Measurements from ENCODE around the gene C10orf95.
A peak's percentile ranks its signal among the peaks of the same experiment; 100 is the strongest.

The C10orf95 gene

DNA sequence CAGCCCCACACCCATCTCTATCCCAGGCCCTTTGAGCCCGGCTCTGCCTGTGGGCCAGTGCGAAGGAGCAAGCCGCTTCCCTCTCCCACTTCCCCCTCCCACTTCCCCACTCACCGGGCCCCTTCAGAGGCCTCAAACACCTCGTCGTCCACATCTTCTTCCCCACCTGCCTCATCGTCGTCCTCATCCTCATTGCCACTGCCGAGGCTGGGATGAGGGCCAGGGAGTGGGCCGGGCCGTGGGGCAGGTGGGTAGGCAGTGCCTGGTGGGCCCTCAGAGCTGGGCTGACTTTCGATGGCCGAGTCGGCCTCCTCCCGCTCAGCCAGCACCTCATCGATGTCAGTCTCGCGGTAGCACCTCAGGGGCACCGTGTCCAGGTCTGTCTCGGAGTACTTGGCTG is 36.6 kb downstream of the C10orf95 start:
- peak in 2 of 4 experiments; percentile 42 to 43 for DNase-seq

DNA sequence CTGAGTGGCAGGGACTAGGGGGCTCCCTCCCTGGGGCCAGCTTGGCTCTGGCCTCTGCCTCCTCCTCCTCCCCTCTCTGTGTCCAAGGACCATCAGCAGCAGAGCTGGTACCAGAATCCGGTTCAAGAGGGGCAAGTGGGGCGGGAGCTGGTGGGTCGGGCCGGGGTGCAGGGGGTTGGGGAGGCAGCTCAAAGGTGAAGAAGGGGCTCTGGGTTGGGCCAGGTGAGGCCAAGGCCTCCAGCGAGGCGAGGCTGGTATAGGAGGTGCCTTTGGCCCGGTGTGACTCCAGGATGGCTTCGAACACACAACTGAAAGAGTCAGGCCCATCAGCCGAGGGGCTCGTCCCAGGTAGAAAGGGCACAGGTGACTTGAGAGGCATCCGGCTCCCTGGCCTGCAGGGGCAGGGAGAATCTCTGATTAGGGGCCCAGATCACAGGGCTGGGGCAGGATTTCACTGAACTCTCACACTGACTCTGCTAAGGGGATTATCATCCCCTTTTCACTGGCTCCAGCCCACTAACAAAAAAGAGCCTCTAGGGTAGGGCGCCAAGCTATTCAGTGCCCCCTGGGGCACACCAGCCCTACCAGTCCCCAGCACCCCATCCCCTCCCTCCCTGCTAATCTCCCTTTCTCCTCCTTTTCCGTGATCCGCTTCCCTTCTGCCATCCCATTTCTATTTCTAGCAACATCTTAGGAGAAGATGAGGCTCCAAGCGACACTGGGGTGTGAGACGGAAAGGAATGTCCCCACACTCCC is 37.4 kb downstream of the C10orf95 start:
- DNase-seq = no peak

DNA sequence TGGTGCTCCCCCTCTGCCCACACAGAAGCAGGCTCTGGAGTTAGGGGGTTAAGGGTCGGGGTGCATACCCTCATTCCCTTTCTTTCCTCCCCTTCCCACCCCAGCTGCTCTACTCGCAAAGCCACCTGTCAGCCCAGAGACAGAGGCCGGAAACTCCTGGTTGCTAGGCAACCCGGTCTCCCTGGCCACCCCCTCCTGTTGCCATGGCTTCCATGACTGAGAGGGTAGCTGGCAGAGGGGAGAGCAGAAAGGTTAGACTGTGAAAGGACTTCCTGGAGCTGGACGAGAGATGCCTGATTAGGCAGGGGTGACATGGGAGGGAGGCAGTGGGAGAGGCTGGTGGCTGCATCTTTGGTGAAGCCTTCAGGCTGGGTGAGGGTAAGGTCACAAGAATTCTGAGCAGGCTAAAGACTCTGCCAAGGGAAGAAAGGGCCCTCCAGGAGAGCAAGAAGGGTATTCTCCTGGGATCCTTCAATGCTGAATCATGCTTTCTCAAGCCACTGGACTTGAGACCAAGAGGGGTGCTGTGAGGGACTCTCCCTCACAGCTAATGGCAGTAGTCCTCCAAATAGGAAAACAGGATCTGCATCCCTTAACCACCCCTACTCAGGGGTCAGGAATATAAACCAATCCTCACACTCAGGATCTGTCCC is 38.2 kb downstream of the C10orf95 start:
- DNase-seq = no peak

DNA sequence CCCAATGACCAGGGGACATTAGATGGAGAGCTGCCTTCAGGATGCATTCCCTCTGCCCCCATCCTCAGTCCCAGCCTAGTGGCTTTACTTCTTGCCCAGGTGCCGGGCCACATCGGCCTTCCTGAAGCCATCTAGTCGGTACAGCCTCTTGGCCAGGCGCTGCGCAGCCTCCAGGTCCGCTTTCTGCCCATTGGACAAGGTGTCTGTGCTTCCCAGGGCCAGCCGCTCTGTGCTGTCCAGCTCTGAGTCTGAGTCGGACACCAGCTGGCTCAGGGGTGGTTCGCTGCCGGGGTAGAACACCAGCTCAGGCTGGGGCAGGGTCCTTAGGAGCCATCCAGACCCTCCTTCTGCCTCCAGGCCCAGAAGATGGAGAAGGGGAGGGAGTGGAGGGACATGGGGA is 39.0 kb downstream of the C10orf95 start:
- DNase-seq = no peak

DNA sequence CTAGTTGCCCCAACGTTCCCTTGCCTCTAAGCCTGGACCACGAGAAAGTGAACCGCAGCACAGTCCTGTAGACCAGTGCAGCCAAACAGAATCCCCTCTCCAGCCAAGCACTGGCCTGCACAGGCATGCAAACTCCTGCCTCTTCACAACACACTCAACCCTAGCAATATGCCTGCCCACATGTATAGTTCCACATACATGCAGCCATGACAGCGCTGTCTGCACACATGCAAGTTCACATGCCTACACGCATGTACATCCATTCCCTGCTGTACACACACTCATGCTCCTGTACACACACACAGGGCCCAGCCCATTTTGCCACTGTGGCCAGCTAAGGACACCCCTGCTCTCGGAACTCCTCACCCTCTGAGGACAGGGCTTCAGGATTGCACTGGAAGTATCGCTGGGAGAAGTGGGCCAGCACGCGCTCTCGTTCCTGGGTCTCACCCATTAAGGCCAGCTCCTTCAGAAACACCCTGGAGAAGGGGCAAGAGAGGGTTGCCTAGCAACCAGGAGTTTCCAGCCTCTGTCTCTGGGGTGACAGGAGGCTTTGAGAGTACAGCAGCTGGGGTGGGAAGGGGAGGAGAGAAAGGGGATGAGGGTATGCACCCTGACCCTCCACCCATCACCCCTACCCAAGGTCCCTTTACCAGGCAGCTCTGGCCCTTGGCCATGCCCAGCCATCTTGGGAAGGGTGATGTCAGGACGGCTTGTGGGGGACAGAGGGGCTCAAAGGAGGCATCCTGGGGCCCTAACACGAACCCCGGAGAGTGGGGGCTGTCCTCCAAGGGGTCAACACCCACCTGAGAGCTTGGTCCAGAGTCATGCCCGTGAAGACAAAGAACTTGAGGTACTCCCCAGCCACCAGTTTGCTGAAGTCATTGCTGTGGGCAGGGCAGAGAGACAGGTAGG is 39.7 kb downstream of the C10orf95 start:
- DNase-seq = no peak

DNA sequence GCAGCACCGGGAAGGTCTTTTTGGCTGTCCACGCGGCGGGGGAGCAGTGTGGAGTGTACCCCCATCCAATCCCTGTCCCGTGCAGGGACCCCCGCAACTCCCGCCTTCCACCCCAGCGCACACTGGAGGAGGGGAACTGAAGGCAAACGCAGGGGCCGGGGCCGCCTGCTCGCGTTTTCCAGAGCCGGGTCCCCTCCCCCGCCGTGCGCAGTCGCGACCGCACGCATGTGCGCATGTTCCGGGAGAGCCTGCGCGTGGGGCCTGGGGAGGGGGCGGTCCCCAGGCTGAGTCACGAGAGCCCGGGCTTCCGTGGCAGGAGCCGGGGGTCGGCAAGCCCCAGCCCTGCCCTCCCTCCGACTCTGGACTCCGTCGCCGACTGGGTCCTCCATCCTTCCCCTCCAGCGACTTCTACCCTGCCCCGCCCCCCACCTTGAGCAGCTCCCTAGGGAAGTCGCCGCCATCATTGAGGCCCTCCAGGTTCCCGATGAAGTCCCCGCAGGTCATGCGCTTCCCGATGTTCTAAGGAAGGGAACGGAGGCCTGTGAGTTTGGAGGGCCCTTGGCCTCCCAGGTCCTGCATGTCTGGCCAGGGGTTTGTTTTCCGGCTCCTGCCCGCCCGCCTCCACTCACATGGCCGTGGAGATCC is 40.8 kb downstream of the C10orf95 start:
- DNase-seq = no peak

DNA sequence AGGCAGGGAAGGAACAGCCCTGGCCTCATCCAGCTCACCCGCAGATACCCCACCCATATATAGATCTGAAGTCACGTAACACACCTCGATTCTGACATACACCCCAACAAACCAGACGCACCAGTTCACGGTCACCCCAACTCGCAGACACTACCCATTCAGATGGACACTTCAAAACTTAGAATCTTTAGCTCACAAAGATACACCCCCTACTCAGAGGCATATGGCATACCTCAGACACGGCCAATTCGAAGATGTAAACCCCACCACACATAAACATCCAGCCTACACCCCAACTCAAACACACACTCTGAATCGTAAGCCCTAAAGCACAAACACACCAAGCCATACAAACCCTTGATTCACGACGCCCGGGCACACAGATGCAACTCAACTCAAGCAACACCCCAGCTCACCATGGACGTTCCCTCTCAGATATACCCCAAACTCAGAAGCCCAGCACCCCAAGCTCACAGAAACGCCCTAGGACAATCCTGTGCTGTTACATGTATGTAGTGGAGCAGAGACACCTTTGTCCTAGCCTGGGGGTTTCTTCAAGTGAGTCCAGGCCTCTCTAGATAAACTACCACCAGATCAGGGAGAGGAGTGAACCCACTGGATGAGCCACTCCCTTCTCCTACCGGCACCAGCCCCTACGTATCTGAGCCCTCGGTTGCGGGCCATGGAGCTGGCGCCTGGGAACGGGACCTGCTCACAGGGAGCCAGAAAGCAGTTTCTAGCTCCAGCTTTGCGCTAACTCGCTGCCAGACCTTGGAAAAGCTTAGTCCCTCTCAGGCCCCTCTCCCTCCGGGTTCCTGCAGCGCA is 41.5 kb downstream of the C10orf95 start:
- no peak for DNase-seq

DNA sequence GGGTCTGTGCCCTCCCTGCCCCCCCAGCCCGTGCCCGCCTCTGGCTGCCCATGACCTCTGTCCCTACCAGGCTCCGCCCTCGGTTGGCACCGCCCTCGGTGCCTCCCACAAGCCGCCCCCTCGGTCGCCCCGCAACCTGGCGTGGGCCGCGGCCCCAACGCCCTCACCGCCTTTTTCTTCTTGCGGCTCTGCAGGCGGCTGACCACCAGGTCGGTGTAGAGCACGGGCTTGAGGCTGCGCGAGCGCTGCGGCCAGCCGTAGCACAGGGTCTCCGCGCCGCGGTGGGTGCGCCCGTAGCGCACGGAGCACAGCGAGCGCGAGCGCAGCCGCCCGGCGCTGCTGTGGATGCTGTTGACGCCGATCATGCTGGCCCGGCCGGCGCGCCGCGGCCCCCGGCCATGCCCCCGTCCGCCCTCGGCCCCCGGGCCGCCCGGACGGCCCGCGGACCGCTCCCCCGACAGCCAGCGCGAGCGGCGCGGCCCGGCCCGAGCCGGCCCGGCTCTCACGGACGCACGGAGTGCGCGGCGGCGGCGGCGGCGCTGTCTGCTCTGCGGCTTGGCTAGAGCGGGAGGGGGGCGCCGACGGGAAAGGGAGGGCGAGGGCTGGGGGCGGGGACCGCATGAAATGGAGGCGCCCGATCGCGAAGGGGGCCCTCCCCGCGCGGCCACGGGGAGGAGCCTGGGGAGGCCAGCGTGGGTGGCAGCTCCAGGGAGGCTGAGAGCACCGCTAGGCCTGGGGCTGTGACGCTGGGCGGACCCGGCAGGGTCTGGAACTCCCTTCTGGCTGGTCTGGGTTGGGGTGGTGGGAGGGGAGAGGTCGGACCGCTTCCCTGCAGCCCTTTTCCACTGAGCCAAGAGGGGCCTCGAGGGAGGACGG is 42.4 kb downstream of the C10orf95 start:
- DNase-seq = peak in 3 of 4 experiments; percentile 44 to 72 (median 64)

DNA sequence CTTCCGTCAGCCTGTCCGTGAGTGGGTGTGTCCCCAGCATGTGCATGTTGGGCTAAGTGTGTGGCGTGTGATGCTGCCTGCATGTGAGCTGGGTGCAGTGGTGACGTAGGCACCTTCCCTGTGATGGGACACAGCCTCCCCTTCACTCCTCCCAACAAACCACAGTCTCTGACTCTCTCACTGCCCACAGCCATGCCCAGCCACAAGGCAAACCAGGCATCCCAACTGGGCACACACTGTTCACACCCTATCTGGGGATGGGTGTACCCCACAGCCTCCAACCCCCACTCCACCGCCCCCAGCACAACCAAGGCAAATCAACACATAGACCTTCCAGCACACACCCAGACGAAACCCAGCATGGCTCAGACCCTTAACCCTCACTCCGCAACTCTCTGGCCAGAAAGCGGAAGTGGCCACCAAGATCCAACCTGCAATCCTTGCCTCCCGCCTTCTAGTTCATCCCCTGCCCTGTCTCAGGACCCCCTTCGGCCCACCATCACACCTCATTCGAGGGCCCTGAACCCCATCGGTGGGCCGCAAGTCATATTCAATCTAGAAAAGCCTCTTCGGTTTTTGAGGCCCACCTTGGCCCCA is 43.1 kb downstream of the C10orf95 start:
- peak in 1 of 4 experiments; percentile 21 for DNase-seq

DNA sequence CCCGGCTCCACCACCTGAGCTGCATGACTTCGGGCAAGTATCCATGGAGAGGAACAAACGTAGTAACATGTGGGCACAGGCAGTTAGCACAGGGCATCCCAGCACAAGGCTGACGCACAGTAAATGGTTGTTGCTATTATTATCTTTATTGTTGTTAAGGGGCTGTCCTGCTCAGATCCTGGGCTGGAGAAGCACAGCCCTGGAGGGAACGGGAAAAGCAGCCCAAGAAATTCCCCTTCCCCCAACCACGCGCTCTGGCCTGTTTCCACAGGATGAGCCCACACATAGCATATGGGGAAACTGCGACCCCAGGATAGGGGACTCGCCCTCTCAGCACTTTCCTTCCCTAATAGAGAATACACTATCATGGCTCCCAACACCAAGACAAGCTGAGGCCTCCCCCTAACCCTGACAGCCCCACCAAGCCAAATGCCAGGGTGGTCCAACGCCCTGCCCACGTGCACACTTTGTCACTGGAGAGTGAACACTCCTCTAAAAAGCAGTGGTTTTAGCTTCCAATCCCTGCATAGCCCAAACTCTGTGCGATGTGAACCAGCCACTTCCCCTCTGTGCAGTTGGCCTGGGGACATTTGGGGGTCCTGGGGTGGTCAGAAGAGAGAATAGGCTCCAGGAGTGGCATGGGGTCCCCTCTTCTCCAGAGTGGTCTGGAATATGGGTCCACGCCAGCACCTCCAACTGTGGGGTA is 43.8 kb downstream of the C10orf95 start:
- peak in 3 of 4 experiments; percentile 39 to 61 (median 52) for DNase-seq

DNA sequence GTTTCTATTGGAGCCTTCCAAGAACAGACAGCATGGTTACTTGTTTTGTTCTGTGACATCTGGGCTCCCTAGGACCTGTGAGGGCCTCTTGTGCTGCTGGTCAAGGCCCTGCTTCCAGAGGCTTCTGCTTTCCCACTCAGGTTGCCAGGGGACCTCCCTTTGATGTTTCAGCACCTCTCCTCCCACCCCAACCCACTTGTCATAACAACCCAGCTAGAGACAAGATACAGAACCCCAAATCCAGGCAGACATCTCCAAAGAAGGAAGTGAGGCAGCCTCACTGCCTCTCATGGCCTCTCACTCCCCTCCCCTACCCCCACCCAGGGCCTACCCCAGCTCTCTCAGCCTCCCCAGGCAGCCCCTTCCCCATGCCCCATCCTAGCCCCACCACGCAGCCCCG is 44.5 kb downstream of the C10orf95 start:
- DNase-seq = peak in 2 of 4 experiments; percentile 29 to 36

DNA sequence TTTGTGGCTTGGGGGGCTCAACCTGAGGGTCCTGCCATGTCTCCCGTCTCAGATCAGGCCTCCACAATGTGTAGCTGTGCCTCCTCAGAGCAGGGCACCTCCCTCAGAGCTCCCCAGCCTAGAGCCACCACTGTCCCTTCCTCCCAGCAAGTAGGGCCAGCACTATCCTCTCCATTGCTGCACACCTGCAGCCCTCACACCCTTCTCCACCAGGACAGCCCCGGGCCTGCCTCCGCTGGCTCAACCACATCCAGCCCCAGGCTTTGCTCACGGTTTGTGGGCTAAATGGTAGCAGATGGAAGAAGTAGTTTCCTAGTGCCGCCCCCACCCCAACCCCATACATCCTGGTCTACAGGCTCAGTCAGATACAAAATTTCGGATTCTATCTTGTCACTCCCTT is 45.7 kb downstream of the C10orf95 start:
- no peak for DNase-seq

DNA sequence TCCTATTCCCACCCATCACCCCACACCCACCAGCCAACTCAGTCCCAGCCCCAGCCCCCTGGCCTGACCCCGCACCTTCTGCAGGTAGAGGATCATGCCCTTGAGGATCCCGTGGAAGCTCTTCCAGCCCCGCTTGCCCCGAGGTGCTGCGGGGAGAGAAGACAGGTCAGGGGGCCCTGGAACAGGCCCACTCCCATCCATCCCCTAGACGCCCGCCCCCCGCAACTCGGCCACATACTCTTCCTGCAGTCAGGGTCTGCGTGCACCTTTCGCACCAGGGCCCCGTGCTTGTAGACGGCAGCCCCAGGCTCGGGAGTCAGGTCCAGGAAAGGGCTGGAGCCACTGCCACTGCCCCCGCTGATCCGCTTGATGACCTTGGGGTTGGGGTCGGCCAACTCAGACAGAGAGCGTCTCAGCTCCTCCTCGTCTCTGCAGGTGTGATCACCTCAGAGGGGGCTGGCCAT is 46.2 kb downstream of the C10orf95 start:
- DNase-seq = no peak

DNA sequence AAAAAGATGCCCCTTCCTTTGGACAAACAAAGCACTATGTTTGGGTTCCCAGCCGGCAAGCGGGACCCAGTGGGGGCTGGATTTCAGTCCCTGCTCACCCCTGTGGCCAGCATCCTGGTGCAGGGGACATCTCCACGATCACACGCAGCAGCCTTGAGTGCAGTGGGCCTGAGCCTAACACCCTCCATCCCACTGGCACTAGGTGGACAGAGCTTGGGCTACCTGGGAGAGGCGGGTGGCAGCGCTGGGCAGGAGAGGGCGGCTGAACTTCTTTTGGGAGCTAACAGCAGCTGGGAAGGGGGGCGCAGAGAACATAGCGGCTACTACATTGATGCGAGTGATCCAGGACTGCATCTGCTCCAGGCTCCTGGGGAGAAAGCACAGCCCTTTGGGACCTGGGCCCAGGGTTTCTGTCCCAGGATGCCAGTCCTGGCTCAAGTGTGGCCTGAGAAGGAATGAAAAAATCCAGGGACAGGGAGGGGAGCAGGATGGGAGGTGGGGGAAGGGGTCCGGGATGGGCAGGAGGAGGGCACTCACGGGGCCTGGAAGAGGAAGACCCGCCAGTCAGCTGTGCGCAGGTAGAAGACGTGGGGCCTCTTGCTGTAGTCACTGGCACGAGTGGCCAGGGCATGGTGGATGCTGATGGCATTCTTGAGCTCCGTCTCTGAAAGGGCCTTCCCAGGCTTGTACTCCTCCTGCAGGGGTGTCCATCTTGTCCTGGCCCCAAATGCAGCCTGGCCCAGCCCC is 46.8 kb downstream of the C10orf95 start:
- no peak for DNase-seq

DNA sequence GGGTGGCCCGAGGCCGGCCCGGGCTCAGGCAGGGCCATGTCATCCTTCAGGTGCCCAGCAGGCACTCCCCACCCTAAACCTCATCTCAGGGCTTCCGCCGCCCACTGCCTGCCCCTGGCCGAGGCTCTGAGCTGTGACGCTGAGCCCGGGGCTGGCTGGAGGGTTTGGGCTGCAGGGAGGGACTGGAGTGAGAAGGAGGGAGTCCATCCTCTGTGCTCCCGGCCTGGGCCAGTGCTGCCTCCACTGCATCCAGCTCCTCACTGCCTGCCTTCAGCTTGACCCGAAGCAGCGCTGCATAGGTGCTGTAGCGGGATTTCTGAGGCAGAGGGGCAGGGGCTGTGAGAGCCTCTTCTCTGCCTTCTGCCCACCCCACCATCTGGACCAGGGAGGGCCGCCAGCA is 48.2 kb downstream of the C10orf95 start:
- no peak for DNase-seq

DNA sequence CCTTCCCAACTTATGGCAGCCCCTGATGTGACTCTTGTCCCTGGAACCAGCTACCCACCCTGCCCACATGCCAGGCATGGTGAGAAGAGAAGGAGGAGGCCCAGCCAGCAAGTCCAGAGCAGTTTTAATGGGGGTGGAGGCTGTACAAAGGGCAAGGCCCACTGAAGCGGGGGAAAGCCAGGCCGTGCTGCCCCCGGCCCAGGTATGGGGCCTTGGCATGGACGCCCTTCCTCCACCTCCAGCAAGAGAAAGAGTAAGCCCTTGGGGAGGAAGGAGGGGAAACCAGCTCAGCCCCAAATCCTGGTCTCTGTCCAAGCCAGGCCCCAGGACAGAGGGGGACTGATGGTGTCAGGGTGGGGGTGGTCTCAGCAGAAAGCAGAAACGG is 48.8 kb downstream of the C10orf95 start:
- DNase-seq = no peak

DNA sequence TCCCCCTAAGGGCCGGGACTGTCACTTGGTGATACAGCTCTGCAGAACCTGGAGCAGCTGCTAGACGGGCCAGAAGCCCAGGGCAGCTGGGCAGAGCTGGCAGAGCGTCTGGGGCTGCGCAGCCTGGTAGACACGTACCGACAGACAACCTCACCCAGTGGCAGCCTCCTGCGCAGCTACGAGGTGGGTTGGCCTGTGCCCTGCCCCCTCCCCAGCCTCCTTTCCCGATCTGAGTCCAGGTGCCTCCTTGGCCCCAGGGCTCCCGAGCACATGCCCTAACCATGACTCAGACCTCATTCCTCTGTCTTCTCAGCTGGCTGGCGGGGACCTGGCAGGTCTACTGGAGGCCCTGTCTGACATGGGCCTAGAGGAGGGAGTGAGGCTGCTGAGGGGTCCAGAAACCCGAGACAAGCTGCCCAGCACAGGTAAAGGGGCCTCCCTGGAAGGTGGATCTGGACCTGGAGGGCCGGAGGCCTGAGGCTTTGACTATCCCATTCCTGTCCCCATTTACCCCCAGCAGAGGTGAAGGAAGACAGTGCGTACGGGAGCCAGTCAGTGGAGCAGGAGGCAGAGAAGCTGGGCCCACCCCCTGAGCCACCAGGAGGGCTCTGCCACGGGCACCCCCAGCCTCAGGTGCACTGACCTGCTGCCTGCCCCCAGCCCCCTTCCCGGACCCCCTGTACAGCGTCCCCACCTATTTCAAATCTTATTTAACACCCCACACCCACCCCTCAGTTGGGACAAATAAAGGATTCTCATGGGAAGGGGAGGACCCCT is 49.4 kb downstream of the C10orf95 start:
- DNase-seq = no peak

DNA sequence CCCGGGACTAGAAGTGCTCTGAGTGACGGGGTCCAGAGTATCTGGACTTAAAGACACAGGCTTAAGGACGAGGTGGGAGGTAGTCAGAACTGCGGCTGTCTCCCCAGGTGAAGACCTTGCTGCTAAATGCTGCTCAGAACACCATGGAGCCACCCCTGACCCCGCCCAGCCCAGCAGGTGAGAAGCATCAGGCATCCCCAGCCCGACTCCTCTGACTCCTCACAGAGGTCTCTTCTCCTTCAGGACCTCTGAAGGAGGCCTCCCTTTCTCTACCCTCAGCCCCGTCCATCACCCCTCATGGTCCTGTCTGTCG is 50.0 kb downstream of the C10orf95 start:
- DNase-seq = no peak
